Endothelial cell of umbilical vein (primary cell): Measurements from ENCODE around the gene SEC63. TPM values are rescaled to one million over a fixed set of nuclear protein-coding genes. Genes with fewer than 3 reads are reported as not detected.

ENCODE experiments used
- BruUV-seq: library from RNA; stranded (reverse); fragments of 400-500 nt; replicated peaks from 2 replicates; lab custom pipeline; 2021; lab: Mats Ljungman, UMichigan
- CTCF ChIA-PET: fragments of 300-600, 350-600 bp; sonication (Branson Sonifier 250); formaldehyde crosslinking; loops from one replicate; lab custom pipeline; 2021; ENCODE audit warnings: antibody characterized with exemption, inconsistent platforms; lab: Charles Lee
- POLR2A ChIA-PET: fragments of 300-600, 350-600 bp; sonication (Branson Sonifier 250); formaldehyde crosslinking; loops from one replicate; lab custom pipeline; 2021; ENCODE audit warnings: antibody characterized with exemption, inconsistent platforms; lab: Charles Lee
- DNase-seq: peaks from one replicate; pipeline ENCODE4 v3.0.0-alpha.2; 2011; ENCODE audit warnings: low read depth, low spot score
- FAIRE-seq: peaks from 2 replicates; lab custom pipeline; 2011; peaks lifted over from hg19 to GRCh38; lab: Jason Lieb, UNC
- H2AFZ ChIP-seq: 2 replicates; pipeline ENCODE4 v1.6.0; 2012; ENCODE audit warnings: low read depth, low read length, control low read depth, inconsistent platforms
- H3K27ac ChIP-seq: 2 replicates; pipeline ENCODE4 v1.5.1; 2011; ENCODE audit warnings: low read depth, mild to moderate bottlenecking, control low read depth, low read length, moderate library complexity; ENCODE audit not compliant: insufficient read depth
- H3K27me3 ChIP-seq, 2 experiments: 2 replicates each; pipeline versions ENCODE4 v1.6.0 to v1.6.1; 2011; ENCODE audit warnings: low read length in 2 of 2, mixed read lengths in 1 of 2; ENCODE audit not compliant: control insufficient read depth in 2 of 2, insufficient read depth in 2 of 2
- H3K36me3 ChIP-seq, 2 experiments: 2 replicates in 1 of 2; 3 replicates in 1 of 2; pipeline ENCODE4 v1.5.1; 2011; ENCODE audit warnings: low read length in 2 of 2, mild to moderate bottlenecking in 1 of 2, moderate library complexity in 1 of 2; ENCODE audit not compliant: control insufficient read depth in 2 of 2, insufficient read depth in 2 of 2; ENCODE audit errors: extremely low read depth in 1 of 2
- H3K4me1 ChIP-seq: 3 replicates; pipeline ENCODE4 v1.5.1; 2011; ENCODE audit warnings: mild to moderate bottlenecking, low read length; ENCODE audit not compliant: control insufficient read depth, insufficient read depth; ENCODE audit errors: extremely low read depth
- H3K4me2 ChIP-seq: 2 replicates; pipeline ENCODE4 v1.6.1; 2011; ENCODE audit warnings: low read length, control low read depth, mixed read lengths; ENCODE audit not compliant: insufficient read depth
- H3K4me3 ChIP-seq, 3 experiments: fragments of 200-600 bp in 1 of 3; sonication (generic), shearing (Covaris generic) in 1 of 3; replicated peaks in 1 of 3; 2 replicates each; pipeline ENCODE4 v1.5.1; 2011 to 2016; ENCODE audit warnings: control low read depth in 3 of 3, low read length in 3 of 3, mild to moderate bottlenecking in 2 of 3, inconsistent platforms in 1 of 3, low read depth in 1 of 3, moderate library complexity in 1 of 3; ENCODE audit not compliant: insufficient read depth in 1 of 3
- H3K79me2 ChIP-seq: 2 replicates; pipeline ENCODE4 v1.6.0; 2012; ENCODE audit warnings: low read length, inconsistent platforms; ENCODE audit not compliant: control insufficient read depth, insufficient read depth
- H3K9ac ChIP-seq: replicated peaks from 2 replicates; pipeline ENCODE3; 2011; ENCODE audit warnings: low read length, control low read depth; ENCODE audit not compliant: insufficient read depth; ENCODE audit errors: extremely low read depth
- H3K9me1 ChIP-seq: replicated peaks from 3 replicates; pipeline ENCODE4 v1.6.0; 2011; ENCODE audit warnings: mild to moderate bottlenecking, low read length; ENCODE audit not compliant: control insufficient read depth, insufficient read depth; ENCODE audit errors: extremely low read depth
- H3K9me3 ChIP-seq: replicated peaks from 2 replicates; pipeline ENCODE4 v1.5.1; 2012; ENCODE audit warnings: low read length, inconsistent platforms; ENCODE audit not compliant: control insufficient read depth, insufficient read depth
- H4K20me1 ChIP-seq: replicated peaks from 2 replicates; pipeline ENCODE3; 2011; ENCODE audit warnings: mild to moderate bottlenecking, low read length; ENCODE audit not compliant: control insufficient read depth, insufficient read depth; ENCODE audit errors: extremely low read depth
- EZH2 ChIP-seq: IDR thresholded peaks from 2 replicates; pipeline ENCODE4 v1.6.1; 2012; ENCODE audit warnings: borderline replicate concordance, low read depth, mild to moderate bottlenecking, moderate library complexity, low read length, inconsistent platforms; ENCODE audit not compliant: severe bottlenecking
- FOS ChIP-seq: IDR thresholded peaks from 2 replicates; pipeline ENCODE4 v1.6.1; 2011; ENCODE audit warnings: mild to moderate bottlenecking, low read length, moderate library complexity, borderline replicate concordance; ENCODE audit not compliant: insufficient read depth
- GATA2 ChIP-seq: IDR thresholded peaks from 2 replicates; pipeline ENCODE4 v1.7.0; 2011; ENCODE audit warnings: low read depth, mild to moderate bottlenecking, moderate library complexity, mixed read lengths, low read length; ENCODE audit not compliant: insufficient read length, insufficient read depth
- JUN ChIP-seq: IDR thresholded peaks from 2 replicates; pipeline ENCODE4 v1.6.1; 2011; ENCODE audit warnings: borderline replicate concordance, low read depth; ENCODE audit not compliant: insufficient read length, insufficient read depth
- MYC ChIP-seq: IDR thresholded peaks from one replicate; pipeline ENCODE4 v1.6.1; 2011; ENCODE audit warnings: mild to moderate bottlenecking, low read depth, low read length
- POLR2A ChIP-seq: IDR thresholded peaks from 2 replicates; pipeline ENCODE4 v1.6.1; 2012; ENCODE audit warnings: low read depth, mild to moderate bottlenecking, control low read depth, low read length
- POLR2AphosphoS5 ChIP-seq: IDR thresholded peaks from 2 replicates; pipeline ENCODE4 v1.6.1; 2012; ENCODE audit warnings: low read depth, mild to moderate bottlenecking, control low read depth, low read length, moderate library complexity; ENCODE audit not compliant: insufficient read depth
- dilution Hi-C: fragments of 300-500 bp; cut with MboI; formaldehyde crosslinking; loops from one replicate; pipeline ENCODE4 v1.15.0; 2019; ENCODE audit warnings: low sequenced_read_pairs; ENCODE audit not compliant: extremely low pct_ligation_motif_present
- intact Hi-C: fragments of 100-400 bp; cut with micrococcal nuclease; formaldehyde crosslinking; loops from one replicate; pipeline ENCODE4 v1.10.0; 2022
- polyA plus RNA-seq, 4 experiments: library from polyadenylated mRNA; depleted of rRNA in 3 of 4; stranded (reverse) in 3 of 4; unstranded in 1 of 4; fragments of >200 nt; gene quantifications; 2 replicates each; pipeline versions ENCODE4 v1.2.1 to v1.2.3, GENCODE V29; 2011 to 2012; ENCODE audit warnings: missing spikeins in 1 of 4
- total RNA-seq: library from RNA; stranded (reverse); gene quantifications from 2 replicates; pipeline ENCODE4 v1.2.3, GENCODE V29; 2021
- TF ChIP-seq, protein P1 (sequence below), 2 donors: IDR thresholded peaks; 1 replicate in 1 of 2; 2 replicates in 1 of 2; pipeline ENCODE4 v1.5.1; 2011; ENCODE audit warnings: low read length in 2 of 2, mild to moderate bottlenecking in 2 of 2, moderate library complexity in 2 of 2, control low read depth in 1 of 2, inconsistent platforms in 1 of 2, low read depth in 1 of 2; ENCODE audit not compliant: insufficient read depth in 1 of 2; ENCODE audit errors: extremely low read depth in 1 of 2
- TF ChIP-seq, protein P2 (sequence below): IDR thresholded peaks from 2 replicates; pipeline ENCODE4 v1.6.1; 2011; ENCODE audit not compliant: insufficient read depth, insufficient read length

Gene SEC63
- total and polyA plus RNA-seq, 2 donors (not counting 3 experiments of a cell fraction or from before 2014, with no cell fraction given): 14.8 to 132 TPM

GRCh38 chr6:107982486-107982885 lies 24.5 kb upstream of the SEC63 start:
- ChIA-PET POLR2A (no interaction called here), CTCF (interaction anchor here (2.0 to 3.7 kb wide), 3 partner anchors 8 to 67 kb away, joined by 5 to 16 read pairs (median 8); no protein-coding TSS in a partner anchor)
- no peaks in the 10 kb centered on the region for H3K4me1 ChIP-seq
- no peak for FAIRE-seq
- no peaks in the 10 kb centered on the region for H3K9me1 ChIP-seq
- H2AFZ ChIP-seq: no peak overlapping the region
- H3K4me3 ChIP-seq: no peak overlapping the region
- no peaks in the 10 kb centered on the region for H3K36me3 ChIP-seq
- H3K9me3 ChIP-seq: no peaks in the 10 kb centered on the region
- no TSS peak for BruUV-seq
- H3K4me2 ChIP-seq: no peak overlapping the region
- TF ChIP-seq GATA2 (no peak), EZH2 (no peak), JUN (no peak), MYC (no peak), POLR2A (no peak), POLR2AphosphoS5 (no peak), FOS (no peak)
- TF ChIP-seq, protein P1, sequence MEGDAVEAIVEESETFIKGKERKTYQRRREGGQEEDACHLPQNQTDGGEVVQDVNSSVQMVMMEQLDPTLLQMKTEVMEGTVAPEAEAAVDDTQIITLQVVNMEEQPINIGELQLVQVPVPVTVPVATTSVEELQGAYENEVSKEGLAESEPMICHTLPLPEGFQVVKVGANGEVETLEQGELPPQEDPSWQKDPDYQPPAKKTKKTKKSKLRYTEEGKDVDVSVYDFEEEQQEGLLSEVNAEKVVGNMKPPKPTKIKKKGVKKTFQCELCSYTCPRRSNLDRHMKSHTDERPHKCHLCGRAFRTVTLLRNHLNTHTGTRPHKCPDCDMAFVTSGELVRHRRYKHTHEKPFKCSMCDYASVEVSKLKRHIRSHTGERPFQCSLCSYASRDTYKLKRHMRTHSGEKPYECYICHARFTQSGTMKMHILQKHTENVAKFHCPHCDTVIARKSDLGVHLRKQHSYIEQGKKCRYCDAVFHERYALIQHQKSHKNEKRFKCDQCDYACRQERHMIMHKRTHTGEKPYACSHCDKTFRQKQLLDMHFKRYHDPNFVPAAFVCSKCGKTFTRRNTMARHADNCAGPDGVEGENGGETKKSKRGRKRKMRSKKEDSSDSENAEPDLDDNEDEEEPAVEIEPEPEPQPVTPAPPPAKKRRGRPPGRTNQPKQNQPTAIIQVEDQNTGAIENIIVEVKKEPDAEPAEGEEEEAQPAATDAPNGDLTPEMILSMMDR (IDR thresholded peaks at IDR 0.05; ENCODE audit: extremely low read depth in 1 of 2, insufficient read depth in 1 of 2, low read depth in 1 of 2, low read length in 2 of 2): no peak
- TF ChIP-seq, protein P2, sequence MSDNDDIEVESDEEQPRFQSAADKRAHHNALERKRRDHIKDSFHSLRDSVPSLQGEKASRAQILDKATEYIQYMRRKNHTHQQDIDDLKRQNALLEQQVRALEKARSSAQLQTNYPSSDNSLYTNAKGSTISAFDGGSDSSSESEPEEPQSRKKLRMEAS: no peak
- no peak overlapping the region for H3K9ac ChIP-seq
- H3K79me2 ChIP-seq: no peaks in the 10 kb centered on the region
- DNase-seq: no peak
- intact Hi-C loops (loop anchor here (10.0 kb wide), 1 partner anchor 512 kb away; no protein-coding TSS in a partner anchor), dilution Hi-C loops (no loop called here)
- H4K20me1 ChIP-seq: no peaks in the 10 kb centered on the region
- H3K27me3 ChIP-seq: peaks cover 0 to 6% of the 10 kb centered on the region in 2 experiments
- H3K27ac ChIP-seq: no peak overlapping the region
